ENCODE results near the gene UHRF1. TPM values are rescaled to one million over a fixed set of nuclear protein-coding genes. Genes with fewer than 3 reads are reported as not detected.
A peak's percentile ranks its signal among the peaks of the same experiment; 100 is the strongest.
"Not testable (repeated sequence)": the region's sequence is repeated elsewhere in the genome, so short reads cannot be mapped to it uniquely, and the experiment has no call there.

UHRF1 gene
- total RNA-seq, 1 donor from 2014 or later: 16.8 TPM

GRCh38 chr19:4873930-4874329 is 35.4 kb upstream of the UHRF1 start:
- H3K36me3 Mint-ChIP-seq (ENCODE audit: low read depth, unreplicated experiment): no peaks in the 10 kb centered on the region
- no peak overlapping the region for H3K27ac Mint-ChIP-seq (ENCODE audit: unreplicated experiment)
- TF ChIP-seq CTCF (IDR thresholded peaks at IDR 0.05; ENCODE audit: unreplicated experiment): no peak
- no peaks in the 10 kb centered on the region for H3K4me1 Mint-ChIP-seq (ENCODE audit: unreplicated experiment)
- no peak for DNase-seq (ENCODE audit: low spot score)
- H3K9me3 Mint-ChIP-seq (ENCODE audit: unreplicated experiment): no peaks in the 10 kb centered on the region
- H3K4me3 Mint-ChIP-seq (ENCODE audit: unreplicated experiment): peak overlapping the region; percentile 17
- no peaks in the 10 kb centered on the region for H3K27me3 Mint-ChIP-seq (ENCODE audit: unreplicated experiment)

GRCh38 chr19:4877753-4878490 is 31.4 kb upstream of the UHRF1 start:
- no peaks in the 10 kb centered on the region for H3K27me3 Mint-ChIP-seq (ENCODE audit: unreplicated experiment)
- H3K9me3 Mint-ChIP-seq (ENCODE audit: unreplicated experiment): no peaks in the 10 kb centered on the region
- H3K4me1 Mint-ChIP-seq (ENCODE audit: unreplicated experiment): no peaks in the 10 kb centered on the region
- no peak for TF ChIP-seq CTCF (IDR thresholded peaks at IDR 0.05; ENCODE audit: unreplicated experiment)
- H3K36me3 Mint-ChIP-seq (ENCODE audit: low read depth, unreplicated experiment): no peaks in the 10 kb centered on the region
- no peak overlapping the region for H3K4me3 Mint-ChIP-seq (ENCODE audit: unreplicated experiment)
- no peak for DNase-seq (ENCODE audit: low spot score)
- no peak overlapping the region for H3K27ac Mint-ChIP-seq (ENCODE audit: unreplicated experiment)

GRCh38 chr19:4878491-4878968 is 30.8 kb upstream of the UHRF1 start:
- DNase-seq (ENCODE audit: low spot score): no peak
- no peaks in the 10 kb centered on the region for H3K9me3 Mint-ChIP-seq (ENCODE audit: unreplicated experiment)

GRCh38 chr19:4879041-4879440 is 30.3 kb upstream of the UHRF1 start:
- Mint-ChIP-seq H3K27ac (ENCODE audit: unreplicated experiment) (no peak overlapping the region), H3K4me1 (ENCODE audit: unreplicated experiment) (no peaks in the 10 kb centered on the region), H3K9me3 (ENCODE audit: unreplicated experiment) (no peaks in the 10 kb centered on the region), H3K27me3 (ENCODE audit: unreplicated experiment) (no peaks in the 10 kb centered on the region), H3K4me3 (ENCODE audit: unreplicated experiment) (no peak overlapping the region), H3K36me3 (ENCODE audit: low read depth, unreplicated experiment) (no peaks in the 10 kb centered on the region)
- no peak for TF ChIP-seq CTCF (IDR thresholded peaks at IDR 0.05; ENCODE audit: unreplicated experiment)
- DNase-seq (ENCODE audit: low spot score): no peak

More at GRCh38 chr19:4878491-4878968, 30.8 kb upstream of the UHRF1 start:
- Mint-ChIP-seq H3K4me1 (ENCODE audit: unreplicated experiment) (no peaks in the 10 kb centered on the region), H3K4me3 (ENCODE audit: unreplicated experiment) (no peak overlapping the region), H3K36me3 (ENCODE audit: low read depth, unreplicated experiment) (no peaks in the 10 kb centered on the region), H3K27me3 (ENCODE audit: unreplicated experiment) (no peaks in the 10 kb centered on the region), H3K27ac (ENCODE audit: unreplicated experiment) (no peak overlapping the region)
- no peak for TF ChIP-seq CTCF (IDR thresholded peaks at IDR 0.05; ENCODE audit: unreplicated experiment)

GRCh38 chr19:4882874-4883273 is 26.4 kb upstream of the UHRF1 start:
- not testable (repeated sequence) for H3K36me3 Mint-ChIP-seq (ENCODE audit: low read depth, unreplicated experiment); H3K4me3 Mint-ChIP-seq (ENCODE audit: unreplicated experiment); H3K27me3 Mint-ChIP-seq (ENCODE audit: unreplicated experiment); H3K4me1 Mint-ChIP-seq (ENCODE audit: unreplicated experiment); H3K27ac Mint-ChIP-seq (ENCODE audit: unreplicated experiment); DNase-seq (ENCODE audit: low spot score); H3K9me3 Mint-ChIP-seq (ENCODE audit: unreplicated experiment)

- not testable (repeated sequence) for H3K27ac Mint-ChIP-seq (ENCODE audit: unreplicated experiment); DNase-seq (ENCODE audit: low spot score); H3K9me3 Mint-ChIP-seq (ENCODE audit: unreplicated experiment); H3K4me1 Mint-ChIP-seq (ENCODE audit: unreplicated experiment); H3K27me3 Mint-ChIP-seq (ENCODE audit: unreplicated experiment); H3K4me3 Mint-ChIP-seq (ENCODE audit: unreplicated experiment); H3K36me3 Mint-ChIP-seq (ENCODE audit: low read depth, unreplicated experiment)
Measured at GRCh38 chr19:4884993-4885392, 24.3 kb upstream of the UHRF1 start.

- not testable (repeated sequence) for DNase-seq (ENCODE audit: low spot score); H3K4me1 Mint-ChIP-seq (ENCODE audit: unreplicated experiment); H3K27ac Mint-ChIP-seq (ENCODE audit: unreplicated experiment); H3K27me3 Mint-ChIP-seq (ENCODE audit: unreplicated experiment); H3K9me3 Mint-ChIP-seq (ENCODE audit: unreplicated experiment); H3K4me3 Mint-ChIP-seq (ENCODE audit: unreplicated experiment); H3K36me3 Mint-ChIP-seq (ENCODE audit: low read depth, unreplicated experiment)
Measured at GRCh38 chr19:4887803-4888202, 21.5 kb upstream of the UHRF1 start.
